Measurements from ENCODE around the gene TRIM16. TPM values are rescaled to one million over a fixed set of nuclear protein-coding genes. Genes with fewer than 3 reads are reported as not detected.
"Not testable (repeated sequence)": the region's sequence is repeated elsewhere in the genome, so short reads cannot be mapped to it uniquely, and the experiment has no call there.

The TRIM16 gene
- total RNA-seq, 1 experiment from 2014 or later = 17.7 TPM

DNA sequence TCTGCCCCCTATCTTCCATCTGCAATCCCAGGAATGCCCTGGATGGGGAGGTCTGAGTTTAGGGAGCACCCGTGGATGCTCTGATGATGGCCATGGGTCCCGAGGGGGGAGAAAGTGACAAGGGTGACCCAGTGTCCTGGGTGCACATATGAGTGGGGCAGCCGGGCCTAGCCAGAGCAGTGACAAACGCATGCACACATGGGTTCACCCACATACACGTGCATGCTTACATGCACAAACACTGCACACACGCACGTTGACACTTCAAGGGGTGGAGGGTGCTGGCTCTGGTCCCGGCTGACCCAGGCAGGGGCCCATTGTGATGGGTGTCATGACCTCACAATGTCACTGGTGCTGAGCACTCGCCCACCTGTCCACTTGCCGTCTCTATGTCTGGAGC, 47.8 kb upstream of the TRIM16 start, which contains the start of gene TBC1D26:
TSS of gene TBC1D26 (plus strand) at position 384 of the 400 bp plus-strand sequence. CDS start 3,066 bp downstream, outside the sequence.
- not testable (repeated sequence) for H4K20me1 ChIP-seq (ENCODE audit: control insufficient read depth, insufficient read depth, insufficient read length); H3K4ac ChIP-seq (ENCODE audit: low read depth, low read length); H3K56ac ChIP-seq (ENCODE audit: insufficient read length, low read depth, low read length); H2BK12ac ChIP-seq (ENCODE audit: insufficient read length, low read depth, low read length); H2BK120ac ChIP-seq (ENCODE audit: low read depth, low read length, poor library complexity, severe bottlenecking); H3K27me3 Mint-ChIP-seq (ENCODE audit: low read depth); H3T11ph ChIP-seq (ENCODE audit: low read length); H3K18ac ChIP-seq (ENCODE audit: insufficient read length, low read depth, low read length); H2BK5ac ChIP-seq (ENCODE audit: insufficient read length, low read length); H2BK15ac ChIP-seq (ENCODE audit: low read depth, low read length); H3K4me3 Mint-ChIP-seq; H4K8ac ChIP-seq (replicated peaks; ENCODE audit: insufficient read length, low read depth, low read length); H3K4me1 ChIP-seq (ENCODE audit: insufficient read depth, low read length); H3K14ac ChIP-seq (ENCODE audit: insufficient read depth, low read length); H4K91ac ChIP-seq (ENCODE audit: insufficient read length, low read depth, low read length); H3K79me1 ChIP-seq (ENCODE audit: insufficient read depth, low read depth, low read length, poor library complexity, severe bottlenecking); H2BK20ac ChIP-seq (ENCODE audit: low read depth, low read length, poor library complexity, severe bottlenecking); H2AFZ ChIP-seq (ENCODE audit: low read length); H3K23ac ChIP-seq (ENCODE audit: insufficient read length, low read depth, low read length); H3K23me2 ChIP-seq (ENCODE audit: insufficient read length, low read depth, low read length, poor library complexity, severe bottlenecking); H3K27me3 ChIP-seq (ENCODE audit: insufficient read depth, low read length); H3K9me3 Mint-ChIP-seq; H3K4me2 ChIP-seq (ENCODE audit: insufficient read depth, insufficient read length, low read length); DNase-seq; H3K27ac Mint-ChIP-seq; H3K9ac ChIP-seq (ENCODE audit: extremely low read depth, insufficient read length, low read length); H3K4me1 Mint-ChIP-seq; H4K5ac ChIP-seq (ENCODE audit: insufficient read length, low read depth, low read length); H3K27ac ChIP-seq (ENCODE audit: insufficient read length, low read depth, low read length); H3K79me2 ChIP-seq (ENCODE audit: insufficient read depth, low read length); H2AK5ac ChIP-seq (ENCODE audit: insufficient read length, low read length); H3K36me3 Mint-ChIP-seq (ENCODE audit: insufficient read depth in 1 of 3, low read depth in 3 of 3); H3K9me3 ChIP-seq (ENCODE audit: control insufficient read depth, low read depth, low read length)
- no CpG with 5 or more reads among the region's 10 CpGs for WGBS (ENCODE audit: extremely low coverage, insufficient read length, low lambda C conversion rate)

DNA sequence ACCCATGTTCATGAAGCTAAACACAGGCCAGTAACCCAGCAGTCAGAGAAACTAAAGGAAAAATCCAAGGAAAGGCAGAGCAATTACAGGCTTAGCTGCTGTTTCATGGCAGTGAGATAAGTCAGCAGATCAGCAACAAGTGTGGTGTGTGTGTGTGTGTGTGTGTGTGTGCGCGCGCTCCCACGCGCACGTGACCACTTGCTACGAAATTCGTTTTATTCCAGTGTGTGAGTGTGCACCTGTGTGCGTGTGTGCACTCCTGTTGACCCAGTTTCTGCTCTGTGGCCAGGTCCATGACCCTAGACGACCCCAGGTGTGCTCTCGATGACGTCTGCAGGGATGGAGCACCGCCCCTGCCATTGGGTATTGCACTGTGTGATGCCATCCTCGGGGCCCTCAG, 46.4 kb upstream of the TRIM16 start:
- no CpG with 5 or more reads among the region's 14 CpGs for WGBS (ENCODE audit: extremely low coverage, insufficient read length, low lambda C conversion rate)
- H3K27ac ChIP-seq (ENCODE audit: insufficient read length, low read depth, low read length) = not testable (repeated sequence)

More for the DNA sequence above, 46.4 kb upstream of the TRIM16 start:
- H3K18ac ChIP-seq (ENCODE audit: insufficient read length, low read depth, low read length); H3K9ac ChIP-seq (ENCODE audit: extremely low read depth, insufficient read length, low read length); H3K4me2 ChIP-seq (ENCODE audit: insufficient read depth, insufficient read length, low read length); H4K20me1 ChIP-seq (ENCODE audit: control insufficient read depth, insufficient read depth, insufficient read length); H3K27me3 Mint-ChIP-seq (ENCODE audit: low read depth); H3K4me1 Mint-ChIP-seq; H3T11ph ChIP-seq (ENCODE audit: low read length); H3K9me3 Mint-ChIP-seq; H2BK12ac ChIP-seq (ENCODE audit: insufficient read length, low read depth, low read length); H4K8ac ChIP-seq (replicated peaks; ENCODE audit: insufficient read length, low read depth, low read length); H3K4ac ChIP-seq (ENCODE audit: low read depth, low read length); H3K14ac ChIP-seq (ENCODE audit: insufficient read depth, low read length); H2AK5ac ChIP-seq (ENCODE audit: insufficient read length, low read length); DNase-seq; H2BK5ac ChIP-seq (ENCODE audit: insufficient read length, low read length); H3K9me3 ChIP-seq (ENCODE audit: control insufficient read depth, low read depth, low read length); H4K91ac ChIP-seq (ENCODE audit: insufficient read length, low read depth, low read length); H3K4me3 Mint-ChIP-seq; H2BK20ac ChIP-seq (ENCODE audit: low read depth, low read length, poor library complexity, severe bottlenecking); H2AFZ ChIP-seq (ENCODE audit: low read length); H3K27me3 ChIP-seq (ENCODE audit: insufficient read depth, low read length); H4K5ac ChIP-seq (ENCODE audit: insufficient read length, low read depth, low read length); H3K56ac ChIP-seq (ENCODE audit: insufficient read length, low read depth, low read length); H3K36me3 Mint-ChIP-seq (ENCODE audit: insufficient read depth in 1 of 3, low read depth in 3 of 3); H3K23me2 ChIP-seq (ENCODE audit: insufficient read length, low read depth, low read length, poor library complexity, severe bottlenecking); H2BK15ac ChIP-seq (ENCODE audit: low read depth, low read length); H3K27ac Mint-ChIP-seq; H2BK120ac ChIP-seq (ENCODE audit: low read depth, low read length, poor library complexity, severe bottlenecking); H3K79me1 ChIP-seq (ENCODE audit: insufficient read depth, low read depth, low read length, poor library complexity, severe bottlenecking); H3K79me2 ChIP-seq (ENCODE audit: insufficient read depth, low read length); H3K23ac ChIP-seq (ENCODE audit: insufficient read length, low read depth, low read length); H3K4me1 ChIP-seq (ENCODE audit: insufficient read depth, low read length): not testable (repeated sequence)
